DMS79 (cell line): ENCODE data around the gene FAM241A.
"Not testable (repeated sequence)": the region's sequence is repeated elsewhere in the genome, so short reads cannot be mapped to it uniquely, and the experiment has no call there.

Experiments used
- DNase-seq: peaks from one replicate; lab custom pipeline; 2025; lab: John Stamatoyannopoulos, UW

The FAM241A gene

GRCh38 chr4:112173593-112174558 is 28.6 kb downstream of the FAM241A start:
- no peak for DNase-seq

DNA sequence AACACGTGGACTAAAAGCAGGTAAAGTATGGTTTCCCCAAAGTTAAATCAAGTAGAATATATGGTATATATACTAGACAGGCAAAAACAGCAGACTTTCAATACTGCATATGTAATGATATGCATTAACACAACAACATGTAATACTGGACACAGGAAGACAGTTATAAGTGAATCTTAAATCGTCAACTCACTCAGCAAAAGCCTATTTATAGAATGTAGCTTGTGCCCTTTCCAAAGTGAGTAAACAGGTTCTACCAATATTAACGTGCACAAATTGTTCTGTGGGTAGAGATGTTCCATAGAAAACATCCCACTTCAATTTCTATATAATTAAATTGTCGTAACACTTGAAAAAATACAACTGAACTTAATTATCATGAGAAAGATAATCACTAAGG is 30.6 kb downstream of the FAM241A start:
- DNase-seq: no peak

GRCh38 chr4:112176596-112176995 is 31.3 kb downstream of the FAM241A start:
- DNase-seq: no peak

- DNase-seq: not testable (repeated sequence)
Observed at GRCh38 chr4:112178741-112179140, 33.5 kb downstream of the FAM241A start.

- DNase-seq: no peak
Observed at GRCh38 chr4:112181358-112182000, 36.2 kb downstream of the FAM241A start.

GRCh38 chr4:112182604-112183003 is 37.4 kb downstream of the FAM241A start:
- DNase-seq: no peak

DNA sequence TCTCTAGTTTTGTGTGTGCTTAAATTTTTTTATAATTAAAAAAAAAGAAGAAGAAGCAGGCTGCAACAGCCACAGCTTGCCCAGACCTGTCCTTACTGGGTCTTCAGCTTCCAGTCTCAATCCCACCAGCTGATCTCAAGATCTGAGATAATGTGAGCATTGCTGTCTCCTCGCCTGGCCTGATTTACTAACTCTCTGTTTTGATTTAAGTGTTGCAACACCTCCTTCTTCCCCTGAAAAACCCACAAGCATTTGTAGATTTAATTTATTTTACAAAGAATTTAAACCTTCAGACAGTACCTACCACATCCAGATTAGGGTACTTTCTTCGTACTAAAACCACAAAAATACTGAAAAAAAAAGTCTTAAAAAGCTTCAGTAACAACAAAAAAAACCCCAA is 38.0 kb downstream of the FAM241A start:
- no peak for DNase-seq

DNA sequence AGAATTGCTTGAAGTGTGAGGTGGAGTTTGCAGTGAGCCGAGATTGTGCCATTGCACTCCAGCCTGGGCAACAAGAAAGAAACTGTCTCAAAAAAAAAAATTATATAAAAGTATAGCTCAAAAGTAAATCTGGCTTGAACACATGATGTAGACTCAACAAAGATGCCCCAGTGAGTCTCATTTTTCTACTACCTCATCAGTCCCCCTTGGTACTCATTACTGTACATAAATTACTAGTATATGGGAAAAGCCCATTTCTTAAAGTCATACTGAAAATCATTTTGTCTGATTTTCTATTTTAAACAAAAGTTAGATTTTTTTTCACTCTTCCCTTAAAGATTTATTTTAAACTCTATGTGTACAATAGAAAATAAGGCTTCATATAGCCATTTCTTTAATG is 39.2 kb downstream of the FAM241A start:
- DNase-seq: no peak

DNA sequence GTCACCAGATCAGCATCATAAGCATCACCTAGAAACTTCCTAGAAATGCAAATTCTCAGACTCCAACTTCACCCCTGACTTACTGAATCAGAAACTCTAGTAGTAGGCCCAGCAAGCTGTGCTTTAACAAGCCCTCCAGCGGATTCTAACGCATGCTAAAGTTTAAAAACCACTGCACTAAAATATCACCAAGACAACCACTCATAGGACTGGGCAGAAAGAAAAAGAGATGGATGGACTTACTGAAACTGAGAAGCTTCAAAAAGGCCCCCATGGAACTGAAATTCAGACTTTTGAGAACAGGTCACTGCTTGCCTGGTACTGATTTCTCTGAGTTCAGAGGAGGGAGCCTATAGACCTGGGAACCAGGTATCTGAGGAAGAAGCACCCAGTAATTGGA is 40.1 kb downstream of the FAM241A start:
- no peak for DNase-seq

GRCh38 chr4:112185740-112186670 is 40.8 kb downstream of the FAM241A start:
- no peak for DNase-seq

- no peak for DNase-seq
Observed at GRCh38 chr4:112189754-112190153, 44.5 kb downstream of the FAM241A start.

DNA sequence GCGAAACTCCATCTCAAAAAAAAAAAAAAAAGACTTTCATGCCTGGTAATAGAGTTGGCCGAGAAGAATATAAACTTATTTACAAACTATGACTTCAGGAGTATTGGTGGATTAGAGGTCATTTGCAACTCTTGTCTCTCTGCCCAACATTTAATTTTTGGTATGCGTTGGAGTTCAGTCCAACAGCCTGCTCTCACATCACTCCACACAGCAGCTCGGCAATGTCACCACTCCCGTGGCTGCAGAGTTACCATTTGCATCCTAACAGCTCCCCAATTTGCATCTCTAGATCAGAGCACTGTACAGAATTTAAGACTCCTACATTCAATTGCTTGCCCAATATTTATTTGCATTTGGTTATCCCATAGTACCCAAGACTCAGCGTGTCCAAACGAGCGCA is 45.4 kb downstream of the FAM241A start:
- DNase-seq: no peak

DNA sequence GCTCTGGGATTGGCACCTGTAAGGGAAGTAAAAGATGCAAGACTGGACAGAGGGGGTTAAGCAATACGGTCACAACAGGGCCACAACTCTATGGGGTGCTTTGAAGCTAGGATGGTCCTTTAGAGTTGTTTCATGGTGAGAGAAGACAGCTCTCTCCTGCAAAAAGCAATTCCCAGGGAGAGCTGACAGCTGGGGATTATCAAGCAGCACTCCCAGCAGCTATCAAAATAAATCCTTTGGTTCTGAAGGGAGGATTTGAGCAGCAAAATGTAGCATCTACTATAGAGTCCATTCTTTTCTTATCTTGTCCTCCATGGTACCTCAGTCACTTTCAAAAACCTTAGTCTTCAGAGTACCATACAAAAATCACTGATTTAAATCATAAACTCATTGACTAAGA is 51.2 kb downstream of the FAM241A start:
- no peak for DNase-seq

DNA sequence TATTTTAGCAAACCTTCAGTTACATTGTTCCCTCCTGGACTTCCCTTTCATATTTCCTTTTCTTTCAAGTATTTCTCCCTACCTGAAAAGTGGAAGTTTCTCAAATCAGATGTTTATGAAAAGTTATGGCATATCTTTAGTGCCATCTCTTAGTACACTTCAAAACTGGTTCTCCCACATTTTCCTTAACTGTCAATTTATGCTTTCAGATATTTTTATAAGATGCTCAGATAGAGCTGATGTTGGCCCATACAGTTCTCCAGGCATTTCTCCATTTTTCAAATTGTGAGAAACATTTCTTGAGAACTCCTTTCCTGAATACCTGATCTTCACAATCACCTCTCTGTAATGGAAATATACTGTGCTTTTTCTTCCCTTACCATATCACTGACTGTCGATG is 53.8 kb downstream of the FAM241A start:
- DNase-seq: no peak

DNA sequence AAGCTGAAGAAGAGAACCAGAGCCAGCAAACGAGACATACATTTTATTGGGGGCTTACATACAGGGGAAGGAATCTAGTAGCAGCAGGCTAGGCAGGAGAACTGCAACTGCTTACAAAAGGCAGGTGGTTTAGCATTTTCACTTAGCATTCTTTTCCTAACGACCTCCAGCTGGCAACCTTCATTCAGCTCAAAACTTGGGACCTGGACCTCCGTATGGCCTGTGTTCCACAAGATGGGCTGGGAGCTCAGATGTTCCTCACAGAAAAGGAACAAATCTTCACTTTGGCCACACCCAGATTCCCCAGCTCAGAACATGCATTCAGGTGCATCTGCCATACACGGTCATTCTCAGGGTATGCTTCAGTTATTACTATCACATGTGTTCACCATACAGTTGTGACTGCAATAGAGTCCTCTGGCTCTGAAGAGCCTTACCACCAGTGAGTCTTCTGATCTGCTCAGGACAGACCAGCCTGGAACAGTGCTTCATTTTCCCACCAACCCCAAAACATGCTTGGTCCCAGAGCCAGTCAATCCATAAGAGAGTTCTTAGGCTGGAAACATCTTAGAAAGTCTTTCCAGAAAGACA is 56.8 kb downstream of the FAM241A start:
- no peak for DNase-seq

GRCh38 chr4:112203593-112203992 is 58.3 kb downstream of the FAM241A start:
- DNase-seq: no peak

DNA sequence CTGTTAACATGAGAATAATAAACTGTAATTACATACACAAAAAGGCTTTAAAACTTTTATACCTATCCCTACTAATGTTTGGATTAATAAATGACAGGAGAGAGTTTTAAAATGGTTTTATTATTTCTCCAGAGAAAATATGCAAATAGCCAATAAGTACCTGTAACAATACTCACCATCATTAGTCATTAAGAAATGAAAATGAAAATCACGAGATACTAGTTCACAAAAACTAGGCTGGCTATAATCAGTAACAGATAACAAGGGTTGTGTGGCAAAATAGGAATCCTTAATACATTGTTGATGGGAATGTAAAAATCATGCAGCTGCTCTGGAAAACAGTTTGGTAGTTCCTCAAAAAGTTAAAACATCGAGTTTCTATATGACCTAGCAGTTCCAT is 61.2 kb downstream of the FAM241A start:
- no peak for DNase-seq

GRCh38 chr4:112208137-112209095 is 63.2 kb downstream of the FAM241A start:
- not testable (repeated sequence) for DNase-seq

GRCh38 chr4:112210777-112211176 is 65.5 kb downstream of the FAM241A start:
- DNase-seq: no peak

DNA sequence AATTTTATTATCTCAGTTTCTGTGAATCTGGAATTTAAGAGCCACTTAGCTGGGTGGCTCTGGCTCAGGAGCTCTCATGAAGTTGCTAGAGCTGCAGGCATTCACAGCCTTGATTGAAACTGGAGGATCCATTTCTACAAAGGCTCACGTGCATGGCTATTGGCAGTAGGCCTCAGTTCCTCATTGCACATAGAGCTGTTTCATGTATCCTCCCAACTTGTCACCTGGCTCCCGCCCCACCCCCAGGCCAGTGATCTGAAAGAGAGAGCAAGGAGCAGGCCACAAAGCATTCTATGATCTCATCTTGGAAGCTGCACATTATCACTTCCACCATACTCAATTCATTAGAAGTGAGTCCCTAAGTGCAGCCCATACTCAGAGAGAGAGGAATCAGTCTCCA is 67.8 kb downstream of the FAM241A start:
- DNase-seq: no peak

- no peak for DNase-seq
Observed at GRCh38 chr4:112213856-112214255, 68.6 kb downstream of the FAM241A start.
